Activated CD8-positive, alpha-beta memory T cell treated with anti-CD3 and anti-CD28 coated beads, Interleukin-2, amount 10 ng/mL, durations not matched to agents 7 days and 5 days (primary cell): ENCODE results near the gene EML6. TPM values are rescaled to one million over a fixed set of nuclear protein-coding genes. Genes with fewer than 3 reads are reported as not detected.

Source experiments
- ATAC-seq: fragments of 150-1000 bp; cut with Tn5 transposase; one replicate; pipeline ENCODE4 v1.10.0; 2021; ENCODE audit warnings: moderate library complexity
- CTCF ChIA-PET: fragments of 350-600 bp; sonication (Branson Sonifier 250); formaldehyde crosslinking; loops from one replicate; lab custom pipeline; 2021; ENCODE audit warnings: antibody characterized with exemption; lab: Charles Lee
- DNase-seq: peaks from one replicate; pipeline ENCODE4 v3.0.0-alpha.2; 2020
- H3K27ac Mint-ChIP-seq: one replicate; pipeline ENCODE4 v1.8.0; 2021; ENCODE audit warnings: mild to moderate bottlenecking, mixed read lengths
- H3K27me3 Mint-ChIP-seq: one replicate; pipeline ENCODE4 v1.8.0; 2021; ENCODE audit warnings: mixed read lengths
- H3K36me3 Mint-ChIP-seq: one replicate; pipeline ENCODE4 v1.8.0; 2021; ENCODE audit warnings: mild to moderate bottlenecking, mixed read lengths
- H3K4me1 Mint-ChIP-seq: one replicate; pipeline ENCODE4 v1.8.0; 2021; ENCODE audit warnings: mixed read lengths
- H3K4me3 Mint-ChIP-seq: one replicate; pipeline ENCODE4 v1.8.0; 2021; ENCODE audit warnings: mild to moderate bottlenecking, moderate library complexity, mixed read lengths
- H3K9me3 Mint-ChIP-seq: one replicate; pipeline ENCODE4 v1.8.0; 2022; ENCODE audit warnings: low read depth, mixed read lengths
- total RNA-seq, 2 experiments: library from RNA; stranded (reverse); gene quantifications; one replicate each; pipeline ENCODE4 v1.2.3, GENCODE V29; 2021

Gene EML6
- total RNA-seq, 2 experiments from 2014 or later = 1.5 to 3.1 TPM

- H3K36me3 Mint-ChIP-seq = peaks cover 4% of the 10 kb centered on the region
- H3K9me3 Mint-ChIP-seq = peaks cover 4% of the 10 kb centered on the region
- H3K4me1 Mint-ChIP-seq = peaks cover 5% of the 10 kb centered on the region
- H3K27me3 Mint-ChIP-seq = no peaks in the 10 kb centered on the region
- ATAC-seq (no peak), DNase-seq (no peak)
- H3K27ac Mint-ChIP-seq = no peak overlapping the region
- CTCF ChIA-PET = no interaction called here
- no peak overlapping the region for H3K4me3 Mint-ChIP-seq
Observed at GRCh38 chr2:54770676-54771075, 47.2 kb downstream of the EML6 start.

GRCh38 chr2:54771166-54771885, 47.9 kb downstream of the EML6 start:
- CTCF ChIA-PET = no interaction called here
- peaks cover 7% of the 10 kb centered on the region for H3K9me3 Mint-ChIP-seq

GRCh38 chr2:54772110-54772509, 48.6 kb downstream of the EML6 start:
- peaks cover 7% of the 10 kb centered on the region for H3K9me3 Mint-ChIP-seq
- peaks cover 7% of the 10 kb centered on the region for H3K36me3 Mint-ChIP-seq
- H3K27ac Mint-ChIP-seq = no peak overlapping the region
- ATAC-seq (no peak), DNase-seq (no peak)
- H3K4me1 Mint-ChIP-seq = peaks cover 5% of the 10 kb centered on the region
- CTCF ChIA-PET = no interaction called here
- H3K4me3 Mint-ChIP-seq = no peak overlapping the region
- H3K27me3 Mint-ChIP-seq = no peaks in the 10 kb centered on the region

More at GRCh38 chr2:54771166-54771885, 47.9 kb downstream of the EML6 start:
- ATAC-seq (no peak), DNase-seq (no peak)
- H3K36me3 Mint-ChIP-seq = peaks cover 7% of the 10 kb centered on the region
- no peaks in the 10 kb centered on the region for H3K27me3 Mint-ChIP-seq
- H3K27ac Mint-ChIP-seq = no peak overlapping the region
- H3K4me1 Mint-ChIP-seq = peaks cover 5% of the 10 kb centered on the region
- no peak overlapping the region for H3K4me3 Mint-ChIP-seq

GRCh38 chr2:54772531-54772930, 49.1 kb downstream of the EML6 start:
- ATAC-seq (no peak), DNase-seq (no peak)
- Mint-ChIP-seq H3K4me3 (no peak overlapping the region), H3K36me3 (peaks cover 7% of the 10 kb centered on the region), H3K27me3 (no peaks in the 10 kb centered on the region), H3K27ac (no peak overlapping the region), H3K4me1 (peaks cover 5% of the 10 kb centered on the region), H3K9me3 (peaks cover 7% of the 10 kb centered on the region)
- CTCF ChIA-PET = no interaction called here

- Mint-ChIP-seq H3K9me3 (peaks cover 7% of the 10 kb centered on the region), H3K4me3 (no peak overlapping the region), H3K27me3 (no peaks in the 10 kb centered on the region), H3K36me3 (peaks cover 7% of the 10 kb centered on the region), H3K4me1 (peaks cover under 1% of the 10 kb centered on the region), H3K27ac (no peak overlapping the region)
- ATAC-seq (no peak), DNase-seq (no peak)
- CTCF ChIA-PET = no interaction called here
Observed at GRCh38 chr2:54773233-54773632, 49.8 kb downstream of the EML6 start.

GRCh38 chr2:54773838-54774237, 50.4 kb downstream of the EML6 start:
- Mint-ChIP-seq H3K27me3 (no peaks in the 10 kb centered on the region), H3K36me3 (peaks cover 7% of the 10 kb centered on the region), H3K4me1 (no peaks in the 10 kb centered on the region), H3K27ac (no peak overlapping the region), H3K9me3 (peaks cover 7% of the 10 kb centered on the region), H3K4me3 (no peak overlapping the region)
- ATAC-seq (no peak), DNase-seq (no peak)
- CTCF ChIA-PET = no interaction called here

- no peak overlapping the region for H3K4me3 Mint-ChIP-seq
- ATAC-seq = no peak
- H3K4me1 Mint-ChIP-seq = no peaks in the 10 kb centered on the region
- no peak for DNase-seq
- peaks cover 2% of the 10 kb centered on the region for H3K27me3 Mint-ChIP-seq
- no peak overlapping the region for H3K27ac Mint-ChIP-seq
- peaks cover 7% of the 10 kb centered on the region for H3K9me3 Mint-ChIP-seq
- H3K36me3 Mint-ChIP-seq = peaks cover 7% of the 10 kb centered on the region
- CTCF ChIA-PET = no interaction called here
Observed at GRCh38 chr2:54775710-54776109, 52.2 kb downstream of the EML6 start.

GRCh38 chr2:54776494-54776893, 53.0 kb downstream of the EML6 start:
- H3K27ac Mint-ChIP-seq = no peak overlapping the region
- DNase-seq (no peak), ATAC-seq (no peak)
- H3K36me3 Mint-ChIP-seq = peaks cover 7% of the 10 kb centered on the region
- CTCF ChIA-PET = no interaction called here
- no peak overlapping the region for H3K4me3 Mint-ChIP-seq
- peaks cover 2% of the 10 kb centered on the region for H3K27me3 Mint-ChIP-seq
- H3K4me1 Mint-ChIP-seq = no peaks in the 10 kb centered on the region
- H3K9me3 Mint-ChIP-seq = peaks cover 7% of the 10 kb centered on the region

- Mint-ChIP-seq H3K9me3 (no peaks in the 10 kb centered on the region), H3K27me3 (peaks cover 2% of the 10 kb centered on the region), H3K36me3 (no peaks in the 10 kb centered on the region), H3K4me1 (no peaks in the 10 kb centered on the region), H3K27ac (no peak overlapping the region), H3K4me3 (no peak overlapping the region)
- ATAC-seq (no peak), DNase-seq (no peak)
- CTCF ChIA-PET = no interaction called here
Observed at GRCh38 chr2:54783349-54783748, 59.9 kb downstream of the EML6 start.

- no peak for DNase-seq
- H3K36me3 Mint-ChIP-seq = no peaks in the 10 kb centered on the region
- H3K27ac Mint-ChIP-seq = no peak overlapping the region
- H3K4me1 Mint-ChIP-seq = no peaks in the 10 kb centered on the region
- ATAC-seq = no peak
- H3K27me3 Mint-ChIP-seq = no peaks in the 10 kb centered on the region
- H3K4me3 Mint-ChIP-seq = no peak overlapping the region
- H3K9me3 Mint-ChIP-seq = no peaks in the 10 kb centered on the region
- CTCF ChIA-PET = no interaction called here
Observed at GRCh38 chr2:54787270-54787669, 63.8 kb downstream of the EML6 start.

GRCh38 chr2:54787755-54788366, 64.4 kb downstream of the EML6 start:
- CTCF ChIA-PET = no interaction called here
- H3K36me3 Mint-ChIP-seq = no peaks in the 10 kb centered on the region
- H3K27me3 Mint-ChIP-seq = no peaks in the 10 kb centered on the region
- no peaks in the 10 kb centered on the region for H3K4me1 Mint-ChIP-seq
- H3K4me3 Mint-ChIP-seq = no peak overlapping the region
- DNase-seq (no peak), ATAC-seq (no peak)
- no peaks in the 10 kb centered on the region for H3K9me3 Mint-ChIP-seq
- no peak overlapping the region for H3K27ac Mint-ChIP-seq

GRCh38 chr2:54789878-54790277, 66.4 kb downstream of the EML6 start:
- no peaks in the 10 kb centered on the region for H3K9me3 Mint-ChIP-seq
- DNase-seq (no peak), ATAC-seq (no peak)
- CTCF ChIA-PET = no interaction called here
- peaks cover 2% of the 10 kb centered on the region for H3K27me3 Mint-ChIP-seq
- no peak overlapping the region for H3K27ac Mint-ChIP-seq
- H3K36me3 Mint-ChIP-seq = no peaks in the 10 kb centered on the region
- no peak overlapping the region for H3K4me3 Mint-ChIP-seq
- no peaks in the 10 kb centered on the region for H3K4me1 Mint-ChIP-seq

- Mint-ChIP-seq H3K27me3 (peaks cover 2% of the 10 kb centered on the region), H3K4me1 (no peaks in the 10 kb centered on the region), H3K9me3 (no peaks in the 10 kb centered on the region), H3K4me3 (no peak overlapping the region), H3K36me3 (no peaks in the 10 kb centered on the region), H3K27ac (no peak overlapping the region)
- no peak for ATAC-seq
- DNase-seq = no peak
- CTCF ChIA-PET = no interaction called here
Observed at GRCh38 chr2:54791831-54792230, 68.4 kb downstream of the EML6 start.

GRCh38 chr2:54797307-54797706, 73.8 kb downstream of the EML6 start:
- Mint-ChIP-seq H3K4me3 (no peak overlapping the region), H3K27me3 (peaks cover 2% of the 10 kb centered on the region), H3K9me3 (no peaks in the 10 kb centered on the region), H3K36me3 (no peaks in the 10 kb centered on the region), H3K27ac (no peak overlapping the region), H3K4me1 (no peaks in the 10 kb centered on the region)
- CTCF ChIA-PET = no interaction called here
- ATAC-seq (no peak), DNase-seq (no peak)
